Right hindlimb (tissue), 1 donor: ENCODE measurements around the gene SLC34A3.

ENCODE experiments used
- DNase-seq: peaks from one replicate; pipeline ENCODE4 v3.0.0-alpha.2; 2018

The SLC34A3 gene

DNA sequence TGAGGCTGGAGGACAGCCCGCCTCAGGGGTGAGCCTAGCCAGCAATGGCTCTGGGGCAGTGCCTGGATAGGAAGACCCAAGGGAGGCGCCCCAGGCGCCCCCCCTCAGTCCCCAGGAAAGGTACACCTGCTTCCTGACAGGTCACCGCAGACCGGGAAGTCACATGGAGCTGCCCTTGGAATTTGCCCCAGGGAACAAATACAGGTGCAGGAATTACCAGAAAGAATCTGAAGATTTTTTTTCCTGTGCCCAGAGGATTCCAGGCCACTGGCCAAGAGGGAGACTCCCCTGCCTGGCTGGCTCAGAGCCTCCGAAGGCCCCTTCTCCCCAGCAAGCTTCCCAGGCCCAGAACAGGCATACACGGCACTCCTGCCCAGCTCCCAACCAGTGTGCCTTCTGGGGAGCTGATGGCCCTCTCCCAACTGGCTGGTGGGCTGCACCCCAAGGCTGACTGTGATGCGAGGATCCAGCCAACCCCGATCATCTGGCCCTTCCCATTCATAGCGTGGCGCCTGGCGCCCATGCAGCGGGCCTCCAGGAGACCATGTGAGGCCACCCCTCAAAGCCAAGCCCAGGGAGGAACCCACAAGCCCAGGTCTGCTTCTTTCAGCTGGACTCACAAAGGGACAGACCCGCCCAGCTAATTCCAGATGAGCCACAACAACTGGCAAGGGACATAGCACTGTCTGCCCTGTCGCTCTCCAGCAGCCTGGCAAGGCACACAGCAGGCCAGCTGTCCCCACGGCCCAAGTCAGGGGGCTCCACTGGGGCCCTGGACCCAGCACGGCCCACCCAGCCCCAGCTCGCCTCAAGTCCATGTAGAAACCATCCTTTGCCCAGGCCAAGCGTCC, 32.4 kb upstream of the SLC34A3 start:
- no peak for DNase-seq

DNA sequence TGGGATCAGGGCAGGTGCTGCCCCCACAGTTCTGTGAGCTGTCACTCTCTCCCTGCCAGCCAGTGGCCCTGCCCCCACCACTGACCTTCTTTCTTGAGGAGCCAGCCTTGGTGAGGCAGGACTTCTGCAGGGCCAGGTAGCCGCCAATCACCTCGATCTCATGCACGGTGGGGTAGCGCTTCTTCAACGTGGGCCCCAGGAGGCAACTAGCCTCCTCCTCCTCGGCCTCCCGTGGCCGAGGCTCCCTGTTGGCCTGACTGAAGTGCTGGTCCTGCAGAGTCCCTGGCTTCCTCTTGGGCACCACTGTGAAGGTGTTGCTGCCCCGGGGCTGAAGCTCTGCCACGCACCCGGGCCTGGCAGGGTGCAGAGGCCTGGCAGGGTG, 31.8 kb upstream of the SLC34A3 start:
- DNase-seq = no peak

DNA sequence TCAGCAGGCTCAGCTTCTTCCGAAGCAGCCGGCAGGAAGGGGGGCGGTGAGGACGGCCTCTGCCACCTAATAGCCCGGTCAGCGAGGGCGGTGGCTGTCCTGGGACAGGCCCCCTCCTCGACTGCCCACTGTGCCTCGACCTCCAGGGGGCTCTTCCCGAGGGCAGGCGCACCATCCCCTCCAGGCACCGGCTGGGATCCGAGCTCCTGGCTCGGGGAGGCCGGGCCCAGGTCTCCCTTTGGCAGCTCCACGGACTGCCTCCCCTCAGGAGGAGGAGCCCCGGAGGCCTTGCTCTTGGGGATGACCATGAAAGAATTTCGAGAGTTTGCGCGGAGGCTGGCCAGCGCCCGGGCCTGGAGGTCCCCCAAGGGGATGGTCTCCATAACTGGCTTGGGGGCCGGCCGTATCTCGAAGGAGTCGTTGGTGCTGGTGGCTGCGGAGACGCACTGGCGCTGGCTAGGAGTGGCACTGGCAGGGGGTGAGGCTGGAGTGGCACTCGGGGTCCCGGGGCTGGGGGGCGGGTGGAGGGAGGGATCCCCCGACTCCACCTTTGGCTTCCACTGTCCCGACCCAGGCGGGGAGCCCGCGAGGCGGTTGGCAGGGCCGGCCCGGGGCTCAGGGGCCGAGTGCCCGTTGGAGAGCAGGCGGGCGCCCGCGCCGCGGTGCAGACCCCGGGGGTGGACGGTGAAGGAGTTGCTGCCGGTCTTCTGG, 31.1 kb upstream of the SLC34A3 start:
- DNase-seq = no peak

DNA sequence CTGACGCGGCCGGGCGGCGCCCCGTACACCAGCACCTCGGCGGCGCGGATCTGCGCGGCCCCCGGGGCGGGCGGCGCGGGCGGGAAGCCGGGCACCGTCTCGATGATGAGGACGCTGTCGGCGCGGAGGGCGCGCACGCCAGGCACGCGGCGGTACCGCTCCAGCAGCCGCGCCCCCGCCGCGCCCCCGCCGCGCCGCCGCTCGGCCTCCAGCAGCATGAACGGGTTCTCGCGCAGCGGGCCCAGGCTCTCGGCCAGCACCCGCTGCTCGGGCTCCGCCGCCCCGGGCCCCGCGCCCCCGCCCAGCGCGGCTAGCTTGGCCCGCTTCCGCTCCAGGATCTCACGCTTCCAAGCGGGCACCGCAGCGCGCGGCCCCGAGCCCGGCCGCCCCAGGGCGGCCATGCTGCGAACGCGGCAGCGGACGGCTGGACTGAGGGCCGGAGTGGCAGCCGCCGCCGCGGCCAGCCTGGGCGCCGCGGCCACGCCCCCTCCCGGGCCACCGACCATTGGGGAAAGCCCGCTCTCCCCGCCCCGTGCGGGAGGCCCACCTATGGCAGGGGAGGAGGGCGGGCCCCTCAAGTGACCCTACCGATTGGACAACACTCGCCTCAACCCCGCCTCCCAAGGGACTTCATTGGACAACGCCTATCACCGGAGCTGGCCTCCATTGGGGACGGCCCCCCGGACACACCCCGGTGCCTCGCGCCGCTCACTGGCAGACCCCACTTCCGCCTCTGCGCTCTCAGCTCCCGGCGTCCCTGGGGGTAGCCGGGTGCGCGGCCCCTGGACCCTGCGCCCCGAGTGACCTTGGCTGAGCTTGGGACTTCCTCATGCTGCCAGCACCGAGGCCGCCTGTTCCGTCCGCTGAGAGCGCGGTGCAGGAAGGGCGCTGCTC, 30.1 kb upstream of the SLC34A3 start, which contains the start of gene TPRN:
Gene TPRN, minus strand, starts transcription at position 431 of the 894 bp plus-strand sequence. Its CDS starts 30 bp downstream, at position 401.
- DNase-seq = peak; percentile 99

DNA sequence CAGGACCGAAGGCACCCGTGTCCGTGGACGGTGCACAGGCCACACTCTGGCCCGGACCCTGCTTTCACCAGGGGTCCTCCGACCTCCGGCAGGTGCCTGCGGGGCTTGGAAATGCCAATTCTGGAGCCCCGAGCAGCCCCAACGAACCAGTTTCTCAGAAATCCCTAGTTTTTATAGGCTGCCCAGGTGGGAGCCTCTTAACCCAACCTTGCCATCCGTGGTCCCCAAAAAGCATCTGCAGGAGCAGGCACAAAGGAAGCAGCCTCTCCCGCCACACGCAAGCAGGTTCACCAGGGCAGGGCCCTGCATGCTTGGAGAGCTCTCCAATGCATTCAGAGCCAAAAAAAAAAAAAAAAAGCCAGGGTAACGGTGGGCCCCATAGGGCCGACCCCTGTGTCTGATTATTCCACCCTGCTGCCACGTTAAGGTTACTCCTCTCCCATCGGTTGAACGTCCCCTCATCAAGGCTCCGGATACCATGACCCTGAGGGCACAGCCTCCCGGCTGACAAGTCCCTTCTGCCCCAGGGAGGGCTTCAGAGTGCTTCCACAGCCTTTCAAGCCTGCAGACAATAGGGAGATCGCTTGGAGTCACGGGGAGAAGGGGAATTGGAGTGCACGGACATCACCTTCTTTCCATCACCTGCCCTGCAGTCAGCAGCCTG, 29.4 kb upstream of the SLC34A3 start:
- DNase-seq = no peak

DNA sequence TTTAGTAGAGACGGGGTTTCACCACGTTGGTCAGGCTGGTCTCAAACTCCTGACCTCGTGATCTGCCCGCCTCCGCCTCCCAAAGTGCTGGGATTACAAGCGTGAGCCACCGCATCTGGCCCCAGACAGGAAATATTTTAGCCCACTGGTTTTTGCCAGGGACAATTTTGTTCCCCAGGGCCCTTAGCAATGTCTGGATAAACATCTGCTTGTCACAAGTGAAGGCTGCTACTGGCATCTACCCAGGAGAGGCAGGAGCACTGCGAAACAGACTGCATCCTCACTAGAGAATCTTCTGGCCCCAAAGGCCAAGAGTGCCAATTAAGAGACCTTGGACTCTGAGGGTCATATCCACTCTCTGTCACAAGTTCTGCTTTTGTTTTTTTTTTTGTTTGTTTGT, 27.7 kb upstream of the SLC34A3 start:
- no peak for DNase-seq

DNA sequence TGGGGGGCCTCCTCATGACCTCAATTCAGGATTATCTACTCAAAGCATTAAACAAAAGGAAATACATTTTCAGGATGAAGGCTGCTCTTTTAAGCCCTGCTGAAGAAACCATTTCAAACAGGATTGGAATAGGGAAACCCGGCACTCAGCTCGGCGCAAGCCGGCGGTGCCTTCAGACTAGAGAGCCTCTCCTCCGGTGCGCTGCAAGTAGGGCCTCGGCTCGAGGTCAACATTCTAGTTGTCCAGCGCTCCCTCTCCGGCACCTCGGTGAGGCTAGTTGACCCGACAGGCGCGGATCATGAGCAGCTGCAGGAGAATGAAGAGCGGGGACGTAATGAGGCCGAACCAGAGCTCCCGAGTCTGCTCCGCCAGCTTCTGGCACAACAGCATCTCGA, 26.0 kb upstream of the SLC34A3 start:
- DNase-seq = no peak

DNA sequence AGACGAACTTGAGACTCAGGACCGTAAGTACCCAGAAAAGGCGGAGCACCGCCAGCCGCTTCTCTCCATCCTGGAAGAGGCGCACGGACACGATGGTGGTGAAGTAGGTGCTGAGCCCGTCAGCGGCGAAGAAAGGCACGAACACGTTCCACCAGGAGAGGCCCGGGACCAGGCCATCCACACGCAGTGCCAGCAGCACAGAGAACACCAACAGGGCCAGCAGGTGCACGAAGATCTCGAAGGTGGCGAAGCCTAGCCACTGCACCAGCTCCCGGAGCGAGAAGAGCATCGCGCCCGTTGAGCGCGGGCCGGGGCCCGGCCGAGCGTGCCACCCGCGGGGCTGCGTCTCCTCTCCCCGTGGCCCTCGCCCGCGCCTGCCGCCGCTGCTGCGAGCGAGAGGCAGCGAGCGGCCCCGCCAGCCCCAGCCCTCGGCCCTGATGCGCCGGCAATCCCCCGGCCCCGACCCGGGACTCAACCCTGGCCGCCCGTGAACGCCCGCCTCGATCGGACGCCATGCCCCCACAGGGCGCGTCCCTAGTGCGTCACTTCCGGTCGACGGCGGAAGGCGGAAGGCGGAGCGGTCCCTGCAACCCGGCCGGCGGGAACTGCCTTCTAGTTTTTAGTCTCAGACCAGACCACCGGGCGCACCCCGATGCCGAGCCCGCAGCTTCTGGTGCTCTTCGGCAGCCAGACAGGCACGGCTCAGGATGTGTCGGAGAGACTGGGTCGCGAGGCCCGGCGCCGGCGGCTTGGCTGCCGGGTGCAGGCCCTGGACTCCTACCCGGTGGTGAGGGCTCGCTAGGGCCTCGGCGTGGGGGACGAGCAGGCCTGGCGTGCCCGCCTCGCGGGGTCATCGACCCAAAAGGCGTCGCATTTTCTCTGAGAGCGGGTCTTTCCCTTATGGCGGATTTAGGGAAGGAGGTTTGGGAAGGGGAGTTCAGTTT, 25.3 kb upstream of the SLC34A3 start, which contains the start of the genes NDOR1 and TMEM203:
Gene NDOR1, plus strand, starts transcription at position 575 of the 944 bp plus-strand sequence. Its CDS starts 78 bp downstream, at position 653.
Gene TMEM203, minus strand, starts transcription at position 523 of the 944 bp plus-strand sequence. Its CDS starts 234 bp downstream, at position 289.
- DNase-seq = peak; percentile 93

DNA sequence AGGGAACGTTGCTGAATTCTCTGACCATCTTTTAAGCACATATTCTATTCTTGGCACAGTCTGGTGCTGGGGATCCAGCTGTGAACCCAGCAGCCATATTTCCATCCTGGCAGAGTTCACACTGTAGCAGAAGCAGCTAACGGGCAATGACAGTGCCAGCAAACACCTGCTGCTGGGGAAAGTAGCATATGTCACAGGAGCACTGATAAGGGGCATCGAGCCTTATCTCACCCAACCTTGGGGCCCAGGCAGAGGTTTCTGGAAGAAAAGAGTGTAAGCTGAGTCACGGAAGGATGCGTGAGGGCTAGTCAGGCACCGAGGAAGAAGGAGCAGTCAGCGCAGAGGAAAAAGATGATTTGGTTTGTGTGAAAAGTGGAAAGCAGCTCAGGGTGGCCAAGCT, 24.1 kb upstream of the SLC34A3 start:
- no peak for DNase-seq

DNA sequence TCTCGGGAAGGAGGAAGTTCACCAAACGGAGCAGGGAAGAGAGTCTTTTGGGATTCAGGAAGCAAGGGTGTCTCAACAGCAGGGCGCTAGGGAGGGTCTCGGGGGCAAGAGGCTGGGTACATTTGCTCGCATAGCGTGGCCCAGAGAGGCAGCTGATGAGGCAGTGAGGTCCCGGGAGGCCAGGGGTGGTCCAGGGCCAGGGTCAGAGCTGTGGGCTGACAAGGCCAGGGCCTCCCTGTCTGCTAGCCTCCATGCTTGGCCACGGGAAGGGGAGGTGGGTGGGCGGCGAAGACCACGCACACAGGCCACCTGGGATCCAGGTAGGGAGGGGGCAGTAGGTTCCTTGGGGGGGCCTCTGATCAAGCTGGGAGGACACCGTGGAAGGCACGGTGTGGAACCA, 19.2 kb upstream of the SLC34A3 start:
- no peak for DNase-seq

DNA sequence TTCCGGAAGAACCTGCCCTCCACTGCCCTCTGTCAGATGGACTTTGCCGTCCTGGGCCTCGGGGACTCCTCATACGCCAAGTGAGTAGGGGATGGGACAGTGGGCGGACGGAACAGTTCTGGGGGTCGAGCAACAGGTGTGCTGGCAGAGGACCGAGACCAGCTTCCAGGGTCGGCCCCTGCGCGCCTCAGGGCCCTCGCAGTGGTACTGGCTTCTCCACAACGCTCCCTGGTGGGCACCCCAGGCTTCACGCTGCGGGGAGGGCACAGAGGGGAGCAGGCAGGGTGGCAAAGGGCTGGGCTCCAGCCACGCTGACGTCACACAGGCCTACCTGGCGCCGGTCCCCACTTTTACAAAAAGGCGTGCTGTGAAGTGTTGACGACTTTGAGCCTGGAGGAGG, 18.2 kb upstream of the SLC34A3 start:
- DNase-seq = no peak

DNA sequence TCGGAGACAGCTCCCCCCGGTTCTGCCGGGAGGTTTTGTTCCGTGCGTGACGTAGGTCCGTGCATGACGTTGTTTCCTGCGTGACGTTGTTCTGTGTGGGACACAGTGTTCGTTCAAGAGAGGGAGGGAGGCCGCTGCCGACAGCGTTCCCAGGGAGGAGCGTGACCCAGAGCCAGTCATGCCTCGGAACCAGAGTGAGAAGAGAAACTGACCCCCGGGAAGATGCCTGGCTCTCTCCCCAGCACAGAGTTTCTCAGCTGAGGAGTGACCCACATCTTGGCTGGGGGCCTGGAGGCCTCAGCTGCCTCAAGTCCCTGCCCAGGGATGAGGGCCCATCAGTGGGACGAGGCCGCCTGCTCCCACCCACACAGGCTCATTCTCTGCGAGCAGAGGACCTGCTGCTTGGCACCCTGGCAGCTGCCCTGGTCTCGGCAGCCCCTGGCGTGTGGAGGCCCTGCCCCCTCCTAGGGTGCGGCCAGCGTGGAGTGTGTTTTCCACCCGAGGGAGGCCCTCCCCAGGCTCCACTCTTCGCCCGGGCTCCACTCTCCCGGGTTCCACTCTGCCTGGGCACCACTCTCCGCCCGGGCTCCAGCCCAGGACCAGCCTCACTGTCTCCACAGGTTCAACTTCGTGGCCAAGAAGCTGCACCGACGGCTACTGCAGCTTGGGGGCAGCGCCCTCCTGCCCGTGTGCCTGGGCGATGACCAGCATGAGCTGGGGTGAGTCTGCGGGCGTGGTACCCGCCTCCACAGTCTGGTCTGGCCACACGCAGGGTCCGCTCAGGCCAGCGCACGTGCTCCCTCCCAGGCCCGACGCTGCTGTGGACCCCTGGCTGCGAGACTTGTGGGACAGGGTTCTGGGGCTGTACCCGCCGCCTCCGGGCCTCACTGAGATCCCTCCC, 17.3 kb upstream of the SLC34A3 start:
- no peak for DNase-seq

DNA sequence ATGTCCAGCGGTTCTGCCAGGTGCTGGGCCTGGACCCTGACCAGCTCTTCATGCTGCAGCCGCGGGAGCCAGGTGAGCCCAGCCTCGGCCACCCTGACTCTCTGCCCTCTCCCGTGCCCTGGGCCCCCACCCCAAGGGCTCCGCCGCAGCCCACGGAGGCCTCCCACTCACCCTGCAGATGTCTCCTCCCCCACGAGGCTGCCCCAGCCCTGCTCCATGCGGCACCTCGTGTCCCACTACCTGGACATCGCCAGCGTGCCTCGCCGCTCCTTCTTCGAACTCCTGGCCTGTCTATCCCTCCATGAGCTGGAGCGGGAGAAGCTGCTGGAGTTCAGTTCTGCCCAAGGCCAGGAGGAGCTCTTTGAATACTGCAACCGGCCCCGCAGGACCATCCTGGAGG, 16.1 kb upstream of the SLC34A3 start:
- no peak for DNase-seq

DNA sequence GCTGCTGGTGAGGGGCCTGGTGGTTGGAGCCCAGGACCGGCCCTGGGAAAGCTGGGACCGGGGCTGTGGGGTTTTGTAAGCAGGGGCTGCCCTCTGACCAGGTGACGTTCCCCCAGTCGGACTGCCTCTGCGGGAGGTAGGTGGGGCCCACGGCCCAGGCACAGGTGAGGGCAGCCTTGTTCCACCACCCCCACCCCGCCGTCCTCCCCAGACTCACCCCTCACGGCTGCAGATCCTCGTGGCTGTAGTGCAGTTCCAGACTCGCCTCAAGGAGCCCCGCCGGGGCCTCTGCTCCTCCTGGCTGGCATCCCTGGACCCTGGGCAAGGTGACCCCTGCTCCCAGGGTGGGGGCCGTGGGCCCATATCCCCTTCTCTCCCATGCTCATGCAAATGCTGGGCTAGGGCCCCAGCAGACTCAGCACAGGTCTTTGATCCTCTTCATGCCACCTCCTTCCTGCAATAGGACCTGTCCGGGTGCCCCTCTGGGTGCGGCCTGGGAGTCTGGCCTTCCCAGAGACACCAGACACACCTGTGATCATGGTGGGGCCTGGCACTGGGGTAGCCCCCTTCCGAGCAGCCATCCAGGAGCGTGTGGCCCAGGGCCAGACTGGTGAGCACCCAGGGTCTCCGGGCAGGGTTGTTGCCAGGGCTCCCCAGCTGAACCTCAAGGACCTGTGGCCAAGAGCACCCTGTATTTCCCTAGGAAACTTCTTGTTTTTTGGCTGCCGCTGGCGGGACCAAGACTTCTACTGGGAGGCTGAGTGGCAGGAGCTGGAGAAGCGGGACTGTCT, 15.3 kb upstream of the SLC34A3 start:
- no peak for DNase-seq

DNA sequence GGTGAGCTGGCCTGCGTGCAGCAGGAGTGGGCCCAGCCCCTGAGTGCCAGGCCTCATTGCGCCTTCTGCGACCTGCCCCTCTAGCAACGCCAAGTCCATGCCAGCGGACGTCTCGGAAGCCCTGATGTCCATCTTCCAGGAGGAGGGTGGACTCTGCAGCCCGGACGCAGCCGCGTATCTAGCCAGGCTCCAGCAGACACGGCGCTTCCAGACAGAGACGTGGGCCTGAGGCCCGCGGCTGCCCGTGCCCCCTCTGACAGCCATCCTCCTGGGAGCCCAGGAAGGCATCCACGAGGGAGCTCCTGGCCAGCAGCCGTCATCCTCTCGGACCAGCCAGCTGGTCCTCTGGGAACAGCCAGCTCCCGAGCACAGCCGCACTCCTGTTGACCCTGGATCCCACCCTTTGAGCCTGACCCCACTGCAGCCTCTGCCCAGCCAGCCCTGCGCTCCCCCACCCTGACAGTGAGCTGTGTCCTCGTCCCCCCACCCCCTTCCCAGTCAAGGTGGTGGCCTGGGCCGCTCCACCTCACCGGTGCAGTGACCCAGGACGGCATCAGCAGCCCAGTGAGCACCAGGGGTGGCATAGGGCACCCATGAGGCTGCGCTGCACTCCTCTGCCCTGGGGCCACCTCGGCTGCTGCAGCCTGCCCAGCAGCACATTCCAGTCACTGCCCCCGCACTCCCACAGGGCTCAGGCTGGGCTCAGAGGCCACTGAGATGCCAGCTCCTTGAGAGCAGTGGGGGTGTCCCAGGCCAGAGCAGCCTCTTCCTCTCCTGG, 14.3 kb upstream of the SLC34A3 start:
- no peak for DNase-seq

DNA sequence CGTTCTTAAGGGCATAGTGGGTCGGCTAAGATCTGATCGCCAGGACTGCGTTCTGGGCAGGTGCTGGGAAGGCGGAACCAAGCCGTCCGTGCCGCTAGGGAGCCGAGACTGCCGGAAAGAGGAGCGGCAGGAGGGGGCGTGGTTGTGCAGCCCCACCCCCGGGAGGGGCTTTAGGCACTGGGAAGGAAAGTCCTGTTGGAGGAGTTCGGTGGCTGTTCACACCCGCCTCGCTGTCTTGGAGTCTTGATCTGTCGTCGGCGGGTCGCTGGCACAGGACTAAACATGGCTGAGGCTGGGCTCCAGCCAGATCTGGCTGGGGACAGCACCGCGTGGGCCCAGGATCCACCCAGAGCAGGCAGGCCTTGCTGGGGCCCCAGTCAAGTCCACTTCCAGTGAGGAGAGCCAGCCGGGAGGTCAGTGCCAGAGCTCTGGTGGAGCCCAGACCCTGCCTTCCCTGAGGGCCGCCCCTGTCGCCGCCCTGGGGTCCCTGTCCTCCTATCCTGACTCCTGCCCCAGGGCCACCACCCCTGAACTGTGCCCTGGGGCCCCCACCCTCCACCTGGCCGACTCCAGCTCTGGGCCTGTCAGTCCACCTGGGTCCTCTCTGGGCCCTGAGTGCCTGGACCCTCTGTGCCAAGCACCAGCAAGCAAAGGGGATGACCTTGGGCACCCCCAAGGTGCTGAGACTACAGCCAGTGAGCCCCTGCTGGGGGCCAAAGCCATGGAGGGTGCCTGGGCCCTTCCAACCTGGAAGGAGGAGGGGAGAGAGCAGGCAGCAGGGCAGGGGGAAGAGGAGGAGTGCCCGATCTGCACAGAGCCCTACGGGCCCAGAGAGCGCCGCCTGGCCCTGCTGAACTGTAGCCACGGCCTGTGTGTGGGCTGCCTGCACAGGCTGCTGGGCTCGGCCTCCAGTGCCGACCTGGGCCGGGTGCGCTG, 13.2 kb upstream of the SLC34A3 start:
- DNase-seq = no peak

DNA sequence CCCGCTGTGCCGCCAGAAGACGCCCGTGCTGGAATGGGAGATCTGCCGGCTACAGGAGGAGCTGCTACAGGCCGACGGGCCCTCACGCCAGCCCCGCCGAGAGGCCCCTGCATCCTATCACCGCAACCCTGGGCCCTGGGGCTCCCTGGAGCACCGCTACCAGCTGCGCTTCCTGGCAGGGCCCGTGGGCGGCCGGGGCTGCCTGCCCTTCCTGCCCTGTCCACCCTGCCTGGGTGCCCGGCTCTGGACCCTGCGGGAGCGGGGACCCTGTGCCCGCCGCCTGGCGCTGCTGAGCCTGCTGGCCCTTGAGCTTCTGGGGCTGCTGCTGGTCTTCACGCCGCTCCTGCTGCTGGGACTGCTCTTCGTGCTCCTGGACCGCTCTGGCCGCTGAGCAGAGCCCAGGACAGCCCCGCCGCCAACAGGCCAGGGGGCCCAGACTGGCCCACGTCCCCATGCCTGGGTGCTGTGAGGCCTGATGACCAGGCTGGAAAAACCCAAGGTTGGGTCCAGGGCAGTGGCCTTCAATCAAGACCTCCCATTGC, 12.4 kb upstream of the SLC34A3 start:
- DNase-seq = no peak
